Measurements from ENCODE around the gene GOT1. TPM values are rescaled to one million over a fixed set of nuclear protein-coding genes. Genes with fewer than 3 reads are reported as not detected.

The GOT1 gene
- total RNA-seq, 1 experiment from 2014 or later, result 51.6 TPM

DNA sequence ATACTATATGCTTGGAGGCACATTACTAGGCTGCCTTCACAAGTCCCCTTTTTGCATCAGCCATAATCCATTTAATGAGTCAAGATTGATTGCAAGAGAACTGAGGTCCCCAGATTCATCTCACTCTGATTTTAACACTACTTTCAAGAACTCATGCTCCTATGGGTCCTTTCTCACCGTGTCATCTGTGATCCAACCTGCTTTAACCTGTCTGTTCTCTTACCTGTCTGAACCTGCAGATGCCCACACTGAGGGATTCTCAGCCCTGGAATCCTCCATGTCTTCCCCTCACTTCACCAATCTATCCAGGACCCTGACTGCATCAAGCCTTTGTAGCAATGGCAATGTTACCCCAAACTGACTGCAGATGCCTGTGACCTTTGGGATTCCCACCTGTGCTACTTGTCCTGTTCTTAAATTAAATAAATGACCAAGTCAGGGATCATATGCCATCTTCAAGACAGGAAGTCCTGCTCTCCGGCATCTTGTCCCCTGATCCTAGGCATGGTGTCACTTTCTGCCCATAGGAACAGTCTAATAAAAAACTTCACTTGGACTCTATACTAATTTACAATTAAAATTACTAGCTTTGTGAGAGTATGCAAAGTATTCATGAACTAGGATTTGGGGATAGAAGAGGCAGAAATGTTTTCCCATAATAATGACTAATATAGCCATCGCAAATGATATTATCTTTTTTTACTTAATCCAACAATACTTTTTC, 25.9 kb upstream of the GOT1 start:
- ChIA-PET POLR2A (no interaction called here), CTCF (no interaction called here)
- in situ Hi-C loops (cut with HindIII; ENCODE audit: low pct_unique_long_range_greater_than_20kb, low sequenced_read_pairs), result no loop called here
- Histone ChIP-seq H3K27ac (ENCODE audit: low read length) (no peak overlapping the region), H3K9me3 (ENCODE audit: control insufficient read depth, insufficient read depth, low read depth, low read length) (no peaks in the 10 kb centered on the region), H3K4me1 (ENCODE audit: control insufficient read depth, insufficient read depth, low read length) (no peaks in the 10 kb centered on the region), H3K27me3 (ENCODE audit: control insufficient read depth, insufficient read depth, low read length) (peaks cover 29% of the 10 kb centered on the region), H3K36me3 (ENCODE audit: control insufficient read depth, insufficient read depth, low read length) (no peaks in the 10 kb centered on the region), H3K4me3 (ENCODE audit: low read depth in 2 of 2, low read length in 2 of 2) (no peak overlapping the region)
- TF ChIP-seq TCF7L2 (IDR thresholded peaks at IDR 0.05; ENCODE audit: low read depth, low read length), result no peak
- TF ChIP-seq SIN3A (IDR thresholded peaks at IDR 0.05; ENCODE audit: borderline replicate concordance, insufficient read depth, low read depth, low read length), result no peak
- TF ChIP-seq POLR2AphosphoS5 (IDR thresholded peaks at IDR 0.05; ENCODE audit: low read depth, low read length), result no peak
- no peak for TF ChIP-seq REST (IDR thresholded peaks at IDR 0.05; ENCODE audit: insufficient read depth in 1 of 2, low read depth in 2 of 2, low read length in 1 of 2)
- TF ChIP-seq, protein P1, sequence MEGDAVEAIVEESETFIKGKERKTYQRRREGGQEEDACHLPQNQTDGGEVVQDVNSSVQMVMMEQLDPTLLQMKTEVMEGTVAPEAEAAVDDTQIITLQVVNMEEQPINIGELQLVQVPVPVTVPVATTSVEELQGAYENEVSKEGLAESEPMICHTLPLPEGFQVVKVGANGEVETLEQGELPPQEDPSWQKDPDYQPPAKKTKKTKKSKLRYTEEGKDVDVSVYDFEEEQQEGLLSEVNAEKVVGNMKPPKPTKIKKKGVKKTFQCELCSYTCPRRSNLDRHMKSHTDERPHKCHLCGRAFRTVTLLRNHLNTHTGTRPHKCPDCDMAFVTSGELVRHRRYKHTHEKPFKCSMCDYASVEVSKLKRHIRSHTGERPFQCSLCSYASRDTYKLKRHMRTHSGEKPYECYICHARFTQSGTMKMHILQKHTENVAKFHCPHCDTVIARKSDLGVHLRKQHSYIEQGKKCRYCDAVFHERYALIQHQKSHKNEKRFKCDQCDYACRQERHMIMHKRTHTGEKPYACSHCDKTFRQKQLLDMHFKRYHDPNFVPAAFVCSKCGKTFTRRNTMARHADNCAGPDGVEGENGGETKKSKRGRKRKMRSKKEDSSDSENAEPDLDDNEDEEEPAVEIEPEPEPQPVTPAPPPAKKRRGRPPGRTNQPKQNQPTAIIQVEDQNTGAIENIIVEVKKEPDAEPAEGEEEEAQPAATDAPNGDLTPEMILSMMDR (IDR thresholded peaks at IDR 0.05), result no peak
- BruUV-seq (replicated peaks), result no TSS peak
- ATAC-seq, result no peak
- no peak for DNase-seq (ENCODE audit: low read depth, low spot score)
- intact Hi-C loops (cut with micrococcal nuclease; ENCODE audit: unreplicated experiment), result no loop called here

GRCh38 chr10:99451981-99452380, 21.6 kb upstream of the GOT1 start:
- H3K27me3 ChIP-seq (ENCODE audit: control insufficient read depth, insufficient read depth, low read length), result peaks cover 52% of the 10 kb centered on the region
- POLR2A ChIA-PET, result no interaction called here
- no peak overlapping the region for H3K4me3 ChIP-seq (ENCODE audit: low read depth in 2 of 2, low read length in 2 of 2)
- intact Hi-C loops (cut with micrococcal nuclease; ENCODE audit: unreplicated experiment), result no loop called here
- in situ Hi-C loops (cut with HindIII; ENCODE audit: low pct_unique_long_range_greater_than_20kb, low sequenced_read_pairs), result no loop called here
- BruUV-seq (replicated peaks), result no TSS peak
- no peak overlapping the region for H3K27ac ChIP-seq (ENCODE audit: low read length)
- peaks cover 5% of the 10 kb centered on the region for H3K4me1 ChIP-seq (ENCODE audit: control insufficient read depth, insufficient read depth, low read length)
- H3K9me3 ChIP-seq (ENCODE audit: control insufficient read depth, insufficient read depth, low read depth, low read length), result no peaks in the 10 kb centered on the region
- DNase-seq (ENCODE audit: low read depth, low spot score) (no peak), ATAC-seq (no peak)
- H3K36me3 ChIP-seq (ENCODE audit: control insufficient read depth, insufficient read depth, low read length), result no peaks in the 10 kb centered on the region
- no peak for TF ChIP-seq TCF7L2 (IDR thresholded peaks at IDR 0.05; ENCODE audit: low read depth, low read length)
- no peak for TF ChIP-seq SIN3A (IDR thresholded peaks at IDR 0.05; ENCODE audit: borderline replicate concordance, insufficient read depth, low read depth, low read length)
- no peak for TF ChIP-seq REST (IDR thresholded peaks at IDR 0.05; ENCODE audit: insufficient read depth in 1 of 2, low read depth in 2 of 2, low read length in 1 of 2)
- no peak for TF ChIP-seq POLR2AphosphoS5 (IDR thresholded peaks at IDR 0.05; ENCODE audit: low read depth, low read length)
- TF ChIP-seq, protein P1 (IDR thresholded peaks at IDR 0.05), result no peak
- CTCF ChIA-PET, result interaction anchor here (0.6 kb wide), 1 partner anchor 10 kb away, joined by 7 read pairs; no protein-coding TSS in a partner anchor
